GM21367 (cell line): Measurements from ENCODE around the gene UXS1.

ENCODE experiments used
- ATAC-seq: cut with Tn5 transposase; IDR thresholded peaks from one replicate; pipeline ENCODE4 v1.9.1; 2021; ENCODE audit not compliant: unreplicated experiment

UXS1 gene

DNA sequence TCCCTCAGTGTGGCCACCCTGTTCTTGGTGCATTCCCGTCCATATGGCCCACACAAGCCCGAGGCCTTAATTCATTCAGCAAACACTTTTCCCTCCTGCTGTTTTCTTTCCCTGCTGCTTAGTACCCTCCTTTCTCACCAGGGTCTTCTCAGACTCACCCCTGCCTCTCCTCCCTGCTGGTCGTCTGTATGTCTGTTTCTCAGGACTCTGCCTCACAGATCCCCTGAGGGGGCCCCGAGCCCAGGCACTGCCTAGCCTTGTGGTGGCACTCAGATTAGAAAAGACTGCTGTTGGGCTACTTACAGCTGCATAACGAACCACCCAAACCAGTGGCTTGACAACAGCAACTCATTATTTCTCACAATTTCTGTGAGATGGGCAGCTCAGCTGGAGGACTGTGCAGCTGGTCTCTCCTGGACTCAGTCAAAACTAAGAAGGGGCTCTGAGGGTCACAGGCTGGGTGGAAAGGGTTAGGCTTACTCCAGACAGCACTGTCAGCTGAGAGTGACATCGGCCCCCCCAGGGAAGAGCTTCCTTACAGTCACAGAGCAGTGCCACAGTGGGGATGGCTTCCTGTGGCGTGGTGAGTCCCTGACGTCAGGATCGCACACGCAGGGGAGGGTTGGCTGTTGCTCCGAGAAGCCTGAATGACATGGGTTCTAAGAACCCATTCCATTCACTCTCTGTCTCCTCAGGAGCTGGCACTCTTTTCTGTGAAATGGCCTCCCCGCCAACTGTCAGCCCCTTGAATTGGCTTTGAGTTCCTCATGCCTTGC is 139.0 kb downstream of the UXS1 start:
- no peak for ATAC-seq

DNA sequence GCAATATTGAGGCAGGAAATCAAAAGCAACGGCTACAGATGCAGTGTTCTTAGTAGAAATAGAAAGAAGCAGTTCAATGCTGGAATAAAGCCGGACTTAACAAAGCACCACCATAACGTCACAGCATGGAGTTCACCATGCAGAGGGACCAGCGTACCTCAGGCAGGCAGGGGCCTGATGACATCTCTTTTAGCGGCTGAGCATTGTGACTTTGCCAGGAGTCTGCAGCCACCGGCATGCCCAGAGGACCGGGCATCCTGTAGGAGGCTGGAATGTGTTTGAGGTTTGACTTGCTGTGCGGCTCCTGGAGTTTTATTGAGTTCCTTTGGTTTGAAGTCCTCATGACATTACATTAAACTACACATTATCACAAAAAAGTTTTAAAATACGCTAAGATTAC is 139.8 kb downstream of the UXS1 start:
- ATAC-seq = no peak

DNA sequence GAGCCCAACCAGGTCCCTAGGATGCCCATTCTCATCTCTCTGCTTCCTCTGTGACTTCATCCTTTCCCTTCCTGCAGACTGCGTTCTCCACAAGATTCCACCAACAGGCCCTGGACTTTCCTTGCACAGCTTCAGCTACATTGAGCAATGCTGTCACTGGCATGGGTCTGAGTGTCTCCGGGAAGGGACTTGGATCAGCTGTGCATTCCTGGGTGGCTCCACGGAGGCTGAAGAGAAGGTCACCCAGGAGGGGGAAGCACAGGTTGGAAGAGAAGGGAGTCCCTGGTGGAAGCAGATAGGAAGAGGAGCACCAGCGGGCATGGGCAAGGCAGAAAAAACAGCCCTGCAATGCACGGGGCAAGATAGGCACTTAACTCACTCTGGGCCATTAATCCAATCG is 140.5 kb downstream of the UXS1 start:
- no peak for ATAC-seq

DNA sequence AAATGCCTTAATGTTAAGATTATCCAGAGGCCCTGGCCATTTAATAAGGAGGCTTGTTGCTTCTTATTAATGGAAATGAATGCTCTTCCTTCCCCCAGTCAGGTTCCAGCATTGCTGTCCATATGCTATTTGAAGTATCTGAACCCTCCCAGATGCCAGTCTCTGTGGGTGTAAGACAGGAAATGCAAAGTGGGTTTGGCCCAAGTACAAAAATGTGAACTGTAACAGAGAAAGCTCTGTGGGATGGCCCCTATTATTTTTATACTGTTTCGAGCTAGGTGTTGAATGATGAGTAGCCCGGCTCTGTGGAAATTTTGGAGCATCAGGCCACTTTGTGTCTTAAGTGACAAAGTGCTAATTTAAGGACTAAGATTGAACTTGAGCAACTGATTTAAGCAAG is 141.0 kb downstream of the UXS1 start:
- ATAC-seq = no peak

DNA sequence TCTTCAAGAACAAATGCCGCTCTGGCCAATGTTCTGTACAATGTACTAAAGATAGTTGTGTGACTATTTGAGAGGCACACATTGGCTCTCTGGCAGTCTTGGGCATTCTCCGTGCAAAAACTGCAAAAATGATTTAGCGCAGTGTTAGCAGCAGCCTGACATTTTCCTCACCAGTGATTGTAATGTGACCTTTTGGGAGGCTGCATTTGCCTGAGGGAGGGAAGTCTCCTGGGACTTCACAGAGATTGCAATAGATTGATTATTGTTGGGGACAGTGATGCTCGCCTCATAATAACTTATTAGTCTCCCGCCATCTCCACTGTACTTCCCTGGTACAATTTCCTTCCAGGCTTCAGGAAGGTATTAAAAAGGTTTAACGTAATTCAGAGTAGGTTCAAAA is 149.2 kb downstream of the UXS1 start:
- no peak for ATAC-seq

DNA sequence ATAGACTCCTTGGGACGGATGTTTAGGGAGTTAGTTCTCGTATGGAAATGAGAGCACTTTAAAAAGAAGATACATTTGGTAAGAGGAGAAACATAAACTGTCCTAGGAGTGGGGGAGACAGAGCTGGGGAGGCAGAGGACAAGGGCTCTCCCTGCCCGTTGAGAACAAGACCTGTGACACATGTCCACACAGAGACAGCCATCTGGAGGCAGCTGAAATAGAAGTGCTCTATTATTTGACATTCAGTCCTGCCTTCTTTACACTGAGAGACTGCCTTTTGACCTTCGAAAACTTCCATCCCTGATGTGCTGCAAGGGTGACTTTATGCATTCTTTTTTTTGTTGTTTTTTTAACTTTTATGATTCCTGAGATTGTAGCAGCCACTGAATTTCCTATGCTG is 150.1 kb downstream of the UXS1 start:
- no peak for ATAC-seq
